ENCODE results near the gene SSBP4.
"Not testable (repeated sequence)": the region's sequence is repeated elsewhere in the genome, so short reads cannot be mapped to it uniquely, and the experiment has no call there.

DNA sequence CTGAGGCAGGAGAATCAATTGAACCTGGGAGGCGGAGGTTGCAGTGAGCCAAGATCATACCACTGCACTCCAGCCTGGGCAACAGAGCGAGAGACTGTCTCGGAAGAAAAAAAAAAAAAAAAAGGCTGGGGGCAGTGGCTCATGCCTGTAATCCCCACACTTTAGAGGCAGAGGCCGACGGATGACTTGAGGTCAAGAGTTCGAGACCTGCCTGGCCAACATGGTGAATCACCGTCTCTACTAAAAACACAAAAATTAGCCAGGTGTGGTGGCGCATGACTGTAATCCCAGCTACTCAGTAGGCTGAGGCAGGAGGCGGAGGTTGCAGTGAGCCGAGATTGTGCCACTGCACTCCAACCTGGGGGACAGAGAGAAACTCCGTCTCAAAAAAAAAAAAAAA is 35.6 kb upstream of the SSBP4 start:
- TF ChIP-seq, protein P1, sequence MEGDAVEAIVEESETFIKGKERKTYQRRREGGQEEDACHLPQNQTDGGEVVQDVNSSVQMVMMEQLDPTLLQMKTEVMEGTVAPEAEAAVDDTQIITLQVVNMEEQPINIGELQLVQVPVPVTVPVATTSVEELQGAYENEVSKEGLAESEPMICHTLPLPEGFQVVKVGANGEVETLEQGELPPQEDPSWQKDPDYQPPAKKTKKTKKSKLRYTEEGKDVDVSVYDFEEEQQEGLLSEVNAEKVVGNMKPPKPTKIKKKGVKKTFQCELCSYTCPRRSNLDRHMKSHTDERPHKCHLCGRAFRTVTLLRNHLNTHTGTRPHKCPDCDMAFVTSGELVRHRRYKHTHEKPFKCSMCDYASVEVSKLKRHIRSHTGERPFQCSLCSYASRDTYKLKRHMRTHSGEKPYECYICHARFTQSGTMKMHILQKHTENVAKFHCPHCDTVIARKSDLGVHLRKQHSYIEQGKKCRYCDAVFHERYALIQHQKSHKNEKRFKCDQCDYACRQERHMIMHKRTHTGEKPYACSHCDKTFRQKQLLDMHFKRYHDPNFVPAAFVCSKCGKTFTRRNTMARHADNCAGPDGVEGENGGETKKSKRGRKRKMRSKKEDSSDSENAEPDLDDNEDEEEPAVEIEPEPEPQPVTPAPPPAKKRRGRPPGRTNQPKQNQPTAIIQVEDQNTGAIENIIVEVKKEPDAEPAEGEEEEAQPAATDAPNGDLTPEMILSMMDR (conservative IDR thresholded peaks at IDR 0.05; ENCODE audit: low read depth, low read length) = not testable (repeated sequence)
- TF ChIP-seq SMC3 (IDR thresholded peaks at IDR 0.05; ENCODE audit: low read depth, low read length); FOS (IDR thresholded peaks at IDR 0.05; ENCODE audit: low read depth, low read length); RAD21 (IDR thresholded peaks at IDR 0.05; ENCODE audit: low read length); MAZ (IDR thresholded peaks at IDR 0.05; ENCODE audit: borderline replicate concordance, low read depth, low read length); CEBPB (IDR thresholded peaks at IDR 0.05; ENCODE audit: low read depth, low read length); POLR2A (IDR thresholded peaks at IDR 0.05; ENCODE audit: low read depth, low read length); RCOR1 (IDR thresholded peaks at IDR 0.05; ENCODE audit: insufficient replicate concordance, low read length); MXI1 (IDR thresholded peaks at IDR 0.05; ENCODE audit: borderline replicate concordance, low read depth, low read length): not testable (repeated sequence)
